ENCODE results near the gene CEP112. TPM values are rescaled to one million over a fixed set of nuclear protein-coding genes. Genes with fewer than 3 reads are reported as not detected.

The CEP112 gene
- total RNA-seq, 1 donor from 2014 or later, result 3.8 TPM

- H3K27ac Mint-ChIP-seq, result no peak overlapping the region
- ChIA-PET POLR2A (no interaction called here), CTCF (no interaction called here)
- no peaks in the 10 kb centered on the region for H3K9me3 Mint-ChIP-seq
- DNase-seq (no peak), ATAC-seq (ENCODE audit: low read depth) (no peak)
- H3K4me1 Mint-ChIP-seq, result no peaks in the 10 kb centered on the region
- intact Hi-C loops (cut with micrococcal nuclease), result no loop called here
- H3K27me3 Mint-ChIP-seq, result peaks cover 4% of the 10 kb centered on the region
- no peak for TF ChIP-seq CTCF (IDR thresholded peaks at IDR 0.05)
- no peak overlapping the region for H3K4me3 Mint-ChIP-seq
- no peaks in the 10 kb centered on the region for H3K36me3 Mint-ChIP-seq (ENCODE audit: low read depth)
Measured at GRCh38 chr17:65600518-65600917, 591.4 kb downstream of the CEP112 start.

DNA sequence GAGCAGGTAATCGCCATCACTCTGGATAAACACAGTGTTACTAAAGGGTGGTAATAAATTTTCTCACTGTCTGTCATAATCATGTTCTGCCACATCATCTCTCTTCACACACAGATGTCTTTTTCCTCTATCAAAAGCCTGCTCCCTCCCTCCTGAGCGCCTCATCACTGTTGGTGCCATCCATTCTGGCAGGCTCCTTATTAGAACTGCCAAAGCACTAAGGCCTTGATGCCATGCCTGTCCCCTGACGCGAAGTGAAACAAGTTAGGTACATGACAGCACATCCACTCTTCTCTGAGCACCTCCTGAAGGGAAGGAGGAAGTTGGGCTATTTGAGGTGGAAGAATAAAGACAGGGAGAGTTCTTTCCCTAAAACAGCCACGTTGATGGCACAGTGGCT lies 592.3 kb downstream of the CEP112 start:
- intact Hi-C loops (cut with micrococcal nuclease), result no loop called here
- no peak for DNase-seq
- ChIA-PET POLR2A (no interaction called here), CTCF (no interaction called here)
- Mint-ChIP-seq H3K27me3 (peaks cover 4% of the 10 kb centered on the region), H3K4me3 (no peak overlapping the region), H3K4me1 (no peaks in the 10 kb centered on the region), H3K9me3 (no peaks in the 10 kb centered on the region), H3K36me3 (ENCODE audit: low read depth) (no peaks in the 10 kb centered on the region), H3K27ac (no peak overlapping the region)
- ATAC-seq (ENCODE audit: low read depth), result no peak
- no peak for TF ChIP-seq CTCF (IDR thresholded peaks at IDR 0.05)

DNA sequence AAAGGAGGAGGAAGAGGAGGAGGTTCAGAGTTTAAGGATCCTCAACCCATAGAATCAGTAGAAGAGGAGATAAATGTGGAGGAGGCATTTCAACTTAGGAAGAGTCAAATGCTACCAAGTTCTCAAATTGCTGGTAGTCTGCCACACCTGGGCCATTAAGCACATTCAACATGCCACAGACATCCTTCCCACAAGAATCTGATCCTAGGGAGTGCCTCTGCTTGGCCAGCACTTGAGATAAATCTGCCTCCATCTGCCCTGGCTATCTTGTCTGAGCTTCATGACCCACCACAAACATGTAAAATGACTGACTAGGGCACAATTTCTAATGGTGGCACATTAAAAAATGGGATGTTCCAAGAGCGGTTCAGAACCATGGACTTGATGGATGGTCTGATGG lies 593.2 kb downstream of the CEP112 start:
- no peak for DNase-seq
- ChIA-PET POLR2A (no interaction called here), CTCF (no interaction called here)
- Mint-ChIP-seq H3K9me3 (no peaks in the 10 kb centered on the region), H3K4me3 (no peak overlapping the region), H3K36me3 (ENCODE audit: low read depth) (no peaks in the 10 kb centered on the region), H3K27ac (no peak overlapping the region), H3K4me1 (peaks cover 4% of the 10 kb centered on the region), H3K27me3 (peaks cover 4% of the 10 kb centered on the region)
- no peak for ATAC-seq (ENCODE audit: low read depth)
- TF ChIP-seq CTCF (IDR thresholded peaks at IDR 0.05), result no peak
- intact Hi-C loops (cut with micrococcal nuclease), result no loop called here

DNA sequence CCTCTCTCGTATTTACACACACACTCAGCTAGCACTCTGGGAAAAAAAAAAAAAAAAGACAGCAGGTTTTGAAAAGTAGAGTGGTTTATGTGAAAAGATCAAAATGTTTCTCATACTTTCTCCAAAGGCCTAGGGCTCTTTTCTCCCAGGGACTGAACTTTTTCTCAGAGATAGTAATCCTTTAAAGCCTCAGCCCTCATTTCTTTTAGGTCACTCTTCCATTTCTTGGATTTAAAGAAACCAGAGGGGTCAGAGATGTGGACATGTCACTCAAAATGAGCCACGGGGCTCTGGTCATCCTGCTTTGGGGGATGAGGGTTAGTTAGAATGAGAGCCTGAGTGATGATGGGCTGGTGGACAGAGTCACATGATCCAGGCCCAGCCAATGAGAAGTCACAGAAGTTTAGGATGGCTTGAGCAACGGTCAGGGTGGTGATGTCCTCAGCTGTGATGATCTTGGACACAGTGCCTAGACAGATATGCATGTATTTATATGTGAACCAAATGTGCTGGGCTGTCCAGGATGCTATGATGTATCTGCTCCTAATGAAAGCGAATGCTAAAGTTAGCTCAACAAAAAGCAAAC lies 596.8 kb downstream of the CEP112 start:
- Mint-ChIP-seq H3K4me1 (peaks cover 6% of the 10 kb centered on the region), H3K36me3 (ENCODE audit: low read depth) (no peaks in the 10 kb centered on the region), H3K4me3 (no peak overlapping the region), H3K27ac (no peak overlapping the region), H3K27me3 (peaks cover 13% of the 10 kb centered on the region), H3K9me3 (no peaks in the 10 kb centered on the region)
- ChIA-PET POLR2A (no interaction called here), CTCF (no interaction called here)
- ATAC-seq (ENCODE audit: low read depth) (no peak), DNase-seq (no peak)
- no peak for TF ChIP-seq CTCF (IDR thresholded peaks at IDR 0.05)
- intact Hi-C loops (cut with micrococcal nuclease), result no loop called here

DNA sequence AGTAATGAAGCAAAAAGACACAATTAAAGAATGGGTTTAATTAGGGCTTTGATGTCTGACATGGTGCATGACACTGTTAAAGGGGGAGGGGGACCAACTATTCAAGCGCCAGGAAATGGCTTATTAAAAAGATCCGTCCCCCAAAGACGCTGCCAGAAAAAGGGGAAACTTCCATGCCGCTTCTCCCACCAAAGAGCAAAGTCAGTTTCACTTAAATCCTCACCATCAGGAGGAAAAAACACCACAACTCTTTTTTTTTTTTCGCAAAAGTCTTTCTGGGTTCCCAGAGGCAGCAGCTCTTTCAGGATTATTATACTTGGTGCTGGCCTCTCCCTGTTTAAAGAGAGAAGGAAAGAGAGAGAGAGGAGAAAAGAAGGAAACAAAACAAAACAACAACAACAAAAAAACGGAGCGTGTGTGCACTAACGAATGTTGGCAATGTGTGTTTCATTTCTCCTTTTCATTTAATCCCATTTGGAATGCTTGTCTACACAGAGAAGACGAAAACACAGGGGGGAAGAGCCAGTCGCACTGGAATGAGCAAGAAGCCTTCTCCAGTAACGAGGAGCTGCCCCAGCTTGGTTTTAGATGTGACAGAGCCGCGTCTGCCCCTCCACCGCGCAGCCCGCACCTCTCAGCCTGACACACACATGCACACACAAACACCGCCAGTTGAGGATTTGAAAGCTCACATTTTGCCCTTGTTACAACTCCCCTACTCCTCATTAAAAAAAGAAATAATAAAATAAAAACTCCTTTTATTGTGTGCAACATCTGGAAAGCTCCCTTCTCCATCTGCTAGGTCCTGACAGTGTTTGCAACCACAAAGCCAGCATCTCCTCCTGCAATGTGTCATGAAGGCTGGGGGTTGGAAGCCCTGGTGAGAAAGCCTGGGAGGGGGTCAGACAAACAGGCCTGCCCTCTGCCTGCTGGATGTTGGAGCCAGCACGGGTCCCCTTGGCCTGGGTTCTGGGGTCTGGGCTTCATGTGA lies 597.8 kb downstream of the CEP112 start:
- Mint-ChIP-seq H3K9me3 (no peaks in the 10 kb centered on the region), H3K27ac (no peak overlapping the region), H3K27me3 (peaks cover 13% of the 10 kb centered on the region), H3K4me3 (no peak overlapping the region), H3K4me1 (peaks cover 6% of the 10 kb centered on the region), H3K36me3 (ENCODE audit: low read depth) (no peaks in the 10 kb centered on the region)
- DNase-seq (no peak), ATAC-seq (ENCODE audit: low read depth) (no peak)
- no peak for TF ChIP-seq CTCF (IDR thresholded peaks at IDR 0.05)
- intact Hi-C loops (cut with micrococcal nuclease), result no loop called here
- POLR2A ChIA-PET, result no interaction called here
- CTCF ChIA-PET, result no interaction called here

Data from activated B cell treated with CpG ODN at 0.5 μM for 24 hours (primary cell).